Measurements from ENCODE around the gene ZBTB8OS. TPM values are rescaled to one million over a fixed set of nuclear protein-coding genes. Genes with fewer than 3 reads are reported as not detected.
"Not testable (repeated sequence)": the region's sequence is repeated elsewhere in the genome, so short reads cannot be mapped to it uniquely, and the experiment has no call there.

Gene ZBTB8OS
- polyA plus RNA-seq (2013, experiment 1 of 2; ENCODE audit: insufficient read length) = 47.2 TPM
- polyA plus RNA-seq (2013, experiment 2 of 2; ENCODE audit: insufficient read length) = 45.7 TPM

GRCh38 chr1:32650248-32650751, at the start of gene ZBTB8OS:
Gene ZBTB8OS (minus strand): TSS chr1:32650550. CDS start chr1:32650529, 21 bp downstream.
- DNase-seq = peak; percentile 93

- not testable (repeated sequence) for DNase-seq
Measured at GRCh38 chr1:32696996-32697395, 46.6 kb upstream of the ZBTB8OS start.

- DNase-seq = no peak
Measured at GRCh38 chr1:32696041-32696440, 45.7 kb upstream of the ZBTB8OS start.

GRCh38 chr1:32695098-32695904, 45.0 kb upstream of the ZBTB8OS start:
- DNase-seq = peak; percentile 62

- DNase-seq = no peak
Measured at GRCh38 chr1:32693455-32694174, 43.3 kb upstream of the ZBTB8OS start.

GRCh38 chr1:32686387-32686786, 36.0 kb upstream of the ZBTB8OS start:
- DNase-seq = no peak

GRCh38 chr1:32685498-32685897, 35.1 kb upstream of the ZBTB8OS start:
- DNase-seq = no peak

GRCh38 chr1:32684167-32684811, 33.9 kb upstream of the ZBTB8OS start:
- peak; percentile 57 for DNase-seq

GRCh38 chr1:32683397-32683796, 33.0 kb upstream of the ZBTB8OS start:
- DNase-seq = no peak

GRCh38 chr1:32681999-32682398, 31.6 kb upstream of the ZBTB8OS start:
- DNase-seq = no peak

- DNase-seq = no peak
Measured at GRCh38 chr1:32681509-32681908, 31.2 kb upstream of the ZBTB8OS start.

- DNase-seq = no peak
Measured at GRCh38 chr1:32680642-32681041, 30.3 kb upstream of the ZBTB8OS start.

GRCh38 chr1:32679993-32680392, 29.6 kb upstream of the ZBTB8OS start:
- DNase-seq = not testable (repeated sequence)

- DNase-seq = no peak
Measured at GRCh38 chr1:32676945-32677344, 26.6 kb upstream of the ZBTB8OS start.

- not testable (repeated sequence) for DNase-seq
Measured at GRCh38 chr1:32668716-32669115, 18.4 kb upstream of the ZBTB8OS start.

- no peak for DNase-seq
Measured at GRCh38 chr1:32666901-32667566, 16.7 kb upstream of the ZBTB8OS start.

- DNase-seq = no peak
Measured at GRCh38 chr1:32665915-32666314, 15.6 kb upstream of the ZBTB8OS start.

- DNase-seq = no peak
Measured at GRCh38 chr1:32659581-32659980, 9.2 kb upstream of the ZBTB8OS start.

GRCh38 chr1:32652244-32652962, 2.1 kb upstream of the ZBTB8OS start:
- no peak for DNase-seq

- DNase-seq = no peak
Measured at GRCh38 chr1:32651461-32652073, 1.2 kb upstream of the ZBTB8OS start.
